NCI-H128 (cell line): ENCODE results near the gene NDUFAF7.
"Not testable (repeated sequence)": the region's sequence is repeated elsewhere in the genome, so short reads cannot be mapped to it uniquely, and the experiment has no call there.

Source experiments
- DNase-seq: peaks from one replicate; lab custom pipeline; 2025; ENCODE audit not compliant: unreplicated experiment; lab: John Stamatoyannopoulos, UW

The NDUFAF7 gene

DNA sequence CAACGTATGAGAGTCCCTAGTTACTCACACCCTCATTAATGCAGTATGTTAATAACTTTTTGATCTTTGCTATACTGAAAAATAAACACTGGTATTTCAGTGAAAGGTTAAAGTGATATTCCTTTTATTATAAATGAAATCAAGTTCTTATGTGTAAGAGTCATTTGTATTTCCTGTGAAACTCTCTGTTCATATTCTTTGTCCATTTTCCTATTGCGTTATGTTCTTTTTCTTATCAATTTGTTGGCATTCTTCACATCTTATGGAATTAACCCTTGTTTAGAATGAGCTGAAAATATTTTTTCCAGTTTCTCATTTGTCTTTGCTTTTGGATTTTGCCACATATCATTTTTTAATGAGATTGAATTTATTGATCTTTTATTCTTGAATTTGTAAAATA, 44.8 kb downstream of the NDUFAF7 start:
- no peak for DNase-seq

GRCh38 chr2:37281916-37282315, 50.5 kb downstream of the NDUFAF7 start:
- DNase-seq = no peak

- no peak for DNase-seq
These were observed 51.3 kb downstream of the NDUFAF7 start for GRCh38 chr2:37282746-37283145.

DNA sequence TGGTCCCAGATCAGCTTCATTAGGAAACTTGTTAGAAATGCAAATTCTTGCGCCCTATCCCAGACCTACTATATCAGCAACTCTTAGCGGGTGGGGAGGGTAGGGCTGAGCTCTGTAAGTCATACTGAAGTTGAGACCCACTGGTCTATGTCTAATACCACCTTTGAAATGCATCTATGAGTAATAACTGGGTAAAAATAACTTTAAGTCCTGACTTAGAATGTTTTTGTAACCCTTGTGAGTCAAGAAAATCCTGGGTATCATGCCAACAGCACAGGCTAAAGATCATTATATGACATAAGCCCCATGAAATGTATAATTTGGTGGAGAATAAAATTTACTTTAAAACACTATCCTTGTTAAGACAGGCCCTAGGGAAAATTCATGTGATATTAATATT, 51.7 kb downstream of the NDUFAF7 start:
- no peak for DNase-seq

DNA sequence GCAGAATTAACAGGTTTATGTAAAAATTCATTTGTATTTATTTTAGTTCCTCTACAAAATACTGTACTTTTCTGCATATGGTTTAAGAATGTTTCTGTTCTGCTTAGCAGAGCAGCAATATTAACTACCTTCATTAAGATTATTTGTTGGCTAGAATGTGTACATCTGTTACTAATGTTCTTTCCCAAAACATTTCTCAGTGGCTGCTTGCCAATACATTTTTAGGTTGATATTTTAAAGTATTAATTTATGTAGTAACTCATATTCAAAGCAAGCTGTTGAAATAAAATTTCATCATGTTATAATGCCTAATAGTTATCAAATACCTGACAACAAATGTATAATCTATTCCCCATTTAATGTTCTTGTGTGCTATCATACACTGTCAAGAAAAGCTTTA, 52.9 kb downstream of the NDUFAF7 start:
- DNase-seq = no peak

DNA sequence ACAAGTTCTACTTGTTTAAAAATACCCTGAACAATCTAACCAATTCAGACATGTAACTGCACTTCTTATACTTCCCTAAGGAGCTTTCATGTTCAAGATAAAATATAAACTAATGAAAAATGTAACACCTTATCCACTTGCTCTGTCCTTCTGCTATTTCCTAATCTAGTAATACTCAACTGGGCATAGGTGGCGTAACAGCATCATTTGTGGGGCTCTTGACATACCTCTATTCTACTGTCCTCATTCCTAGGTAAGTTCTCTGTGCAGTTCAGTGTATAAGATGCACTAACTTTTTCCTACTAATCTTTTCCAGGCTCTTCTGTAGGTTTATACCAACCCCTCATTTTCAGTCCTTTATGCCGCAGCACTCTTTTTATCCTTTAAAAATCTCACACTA, 56.5 kb downstream of the NDUFAF7 start:
- DNase-seq = peak; percentile 3

- no peak for DNase-seq
These were observed 60.2 kb downstream of the NDUFAF7 start for GRCh38 chr2:37291680-37292079.

DNA sequence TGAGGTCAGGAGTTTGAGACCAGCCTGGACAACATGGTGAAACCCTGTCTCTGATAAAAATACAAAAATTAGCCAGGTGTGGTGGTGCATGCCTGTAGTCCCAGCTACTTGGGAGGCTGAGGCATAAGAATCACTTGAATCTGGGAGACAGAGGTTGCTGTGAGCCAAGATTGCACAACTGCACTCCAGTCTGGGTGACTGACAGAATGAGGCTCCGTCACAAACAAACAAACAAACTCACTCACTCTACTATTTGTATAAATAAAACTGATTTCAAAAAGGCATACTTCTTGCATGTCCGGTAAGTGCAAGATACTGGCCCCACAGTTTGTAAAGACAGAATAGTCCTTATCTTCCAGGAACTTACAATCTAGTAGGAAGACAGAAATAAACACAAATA, 63.4 kb downstream of the NDUFAF7 start:
- not testable (repeated sequence) for DNase-seq

DNA sequence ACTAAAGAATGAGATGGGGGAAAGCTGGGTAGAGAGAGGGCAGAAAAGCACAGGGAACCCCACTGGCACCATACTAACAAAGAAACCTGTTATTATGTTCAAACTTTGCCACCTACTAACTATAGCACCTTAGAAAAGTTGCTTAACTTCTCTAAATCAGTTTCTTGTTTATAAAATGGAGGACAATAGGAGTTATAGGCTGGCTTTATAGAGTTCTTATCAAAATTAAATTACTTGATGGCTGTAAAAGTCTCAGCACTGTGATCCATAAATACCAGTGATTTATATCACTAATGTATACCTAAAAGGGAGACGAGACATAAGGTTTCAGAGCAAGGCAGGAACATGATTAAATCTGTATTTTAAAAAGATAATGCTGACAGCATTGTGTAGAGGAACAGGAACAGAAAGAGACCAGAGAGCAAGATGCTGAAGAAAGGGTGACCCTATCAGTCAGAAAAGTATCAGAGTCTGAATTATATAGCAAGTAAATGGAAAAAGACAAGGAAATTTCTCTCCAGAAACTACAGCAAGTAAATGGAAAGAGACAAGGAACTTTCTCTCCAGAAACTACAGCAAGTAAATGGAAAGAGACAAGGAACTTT, 64.1 kb downstream of the NDUFAF7 start:
- no peak for DNase-seq

DNA sequence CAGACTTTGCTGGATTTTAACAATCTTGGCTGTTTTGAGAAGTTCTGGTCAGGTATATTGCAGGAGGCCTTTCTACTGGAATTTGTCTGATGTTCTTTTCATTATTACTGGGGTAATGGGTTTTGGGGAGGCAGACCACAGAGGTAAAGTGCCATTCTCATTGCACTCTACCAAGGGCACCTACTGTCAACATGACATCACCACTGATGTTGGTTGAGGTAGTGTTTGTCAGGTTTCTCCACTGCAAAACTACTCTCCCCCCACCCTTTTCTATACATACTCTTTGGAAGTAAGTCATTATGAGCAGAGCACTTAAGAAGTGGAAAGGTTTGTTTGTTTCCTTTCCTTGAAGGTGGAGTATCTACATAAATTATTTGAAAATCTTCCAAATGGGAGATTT, 66.2 kb downstream of the NDUFAF7 start:
- no peak for DNase-seq
